Activated CD4-positive, CD25-positive, alpha-beta regulatory T cell treated with anti-CD3 and anti-CD28 coated beads, Interleukin-2, amount 50 U/mL, for 24 hours (primary cell): Measurements from ENCODE around the gene RNF149.

Experiments used
- ATAC-seq, 2 donors: fragments of 150-1000 bp; cut with Tn5 transposase; one replicate each; pipeline ENCODE4 v1.10.0; 2021; ENCODE audit warnings: mild to moderate bottlenecking in 1 of 2, moderate library complexity in 1 of 2

RNF149 gene

GRCh38 chr2:101293544-101293943 is 15.0 kb downstream of the RNF149 start:
- ATAC-seq = no peak

- no peak for ATAC-seq
Measured at GRCh38 chr2:101291973-101292372, 16.5 kb downstream of the RNF149 start.

- ATAC-seq = no peak
Measured at GRCh38 chr2:101290711-101291110, 17.8 kb downstream of the RNF149 start.

GRCh38 chr2:101287303-101287702 is 21.2 kb downstream of the RNF149 start:
- ATAC-seq = no peak

GRCh38 chr2:101286684-101287083 is 21.8 kb downstream of the RNF149 start:
- no peak for ATAC-seq

GRCh38 chr2:101282980-101283379 is 25.5 kb downstream of the RNF149 start:
- no peak for ATAC-seq

- ATAC-seq = no peak
Measured at GRCh38 chr2:101281482-101281881, 27.0 kb downstream of the RNF149 start.

GRCh38 chr2:101278925-101279324 is 29.6 kb downstream of the RNF149 start:
- ATAC-seq = no peak

- no peak for ATAC-seq
Measured at GRCh38 chr2:101277111-101277510, 31.4 kb downstream of the RNF149 start.

- no peak for ATAC-seq
Measured at GRCh38 chr2:101274142-101274541, 34.4 kb downstream of the RNF149 start.

- ATAC-seq = no peak
Measured at GRCh38 chr2:101273056-101273455, 35.4 kb downstream of the RNF149 start.

GRCh38 chr2:101272045-101272784 is 36.3 kb downstream of the RNF149 start:
- peak; percentile 96 to 99 for ATAC-seq

- ATAC-seq = no peak
Measured at GRCh38 chr2:101270700-101271259, 37.7 kb downstream of the RNF149 start.

- ATAC-seq = no peak
Measured at GRCh38 chr2:101267671-101268656, 40.5 kb downstream of the RNF149 start.

- ATAC-seq = no peak
Measured at GRCh38 chr2:101265893-101266499, 42.5 kb downstream of the RNF149 start.

GRCh38 chr2:101264360-101264939 is 44.1 kb downstream of the RNF149 start:
- ATAC-seq = no peak

GRCh38 chr2:101263377-101263800 is 45.1 kb downstream of the RNF149 start:
- ATAC-seq = no peak

- ATAC-seq = no peak
Measured at GRCh38 chr2:101262142-101262541, 46.4 kb downstream of the RNF149 start.

- no peak for ATAC-seq
Measured at GRCh38 chr2:101258804-101259203, 49.7 kb downstream of the RNF149 start.

GRCh38 chr2:101256316-101256715 is 52.2 kb downstream of the RNF149 start:
- ATAC-seq = no peak

- no peak for ATAC-seq
Measured at GRCh38 chr2:101255501-101255900, 53.0 kb downstream of the RNF149 start.

- ATAC-seq = no peak
Measured at GRCh38 chr2:101253703-101254450, 54.6 kb downstream of the RNF149 start.
